NCI-H446 treated with DMSO at 0.1 percent for 48 hours (cell line): ENCODE results near the gene APP.
"Not testable (repeated sequence)": the region's sequence is repeated elsewhere in the genome, so short reads cannot be mapped to it uniquely, and the experiment has no call there.

Experiments used
- DNase-seq: peaks from one replicate; lab custom pipeline; 2025; lab: John Stamatoyannopoulos, UW

Gene APP

DNA sequence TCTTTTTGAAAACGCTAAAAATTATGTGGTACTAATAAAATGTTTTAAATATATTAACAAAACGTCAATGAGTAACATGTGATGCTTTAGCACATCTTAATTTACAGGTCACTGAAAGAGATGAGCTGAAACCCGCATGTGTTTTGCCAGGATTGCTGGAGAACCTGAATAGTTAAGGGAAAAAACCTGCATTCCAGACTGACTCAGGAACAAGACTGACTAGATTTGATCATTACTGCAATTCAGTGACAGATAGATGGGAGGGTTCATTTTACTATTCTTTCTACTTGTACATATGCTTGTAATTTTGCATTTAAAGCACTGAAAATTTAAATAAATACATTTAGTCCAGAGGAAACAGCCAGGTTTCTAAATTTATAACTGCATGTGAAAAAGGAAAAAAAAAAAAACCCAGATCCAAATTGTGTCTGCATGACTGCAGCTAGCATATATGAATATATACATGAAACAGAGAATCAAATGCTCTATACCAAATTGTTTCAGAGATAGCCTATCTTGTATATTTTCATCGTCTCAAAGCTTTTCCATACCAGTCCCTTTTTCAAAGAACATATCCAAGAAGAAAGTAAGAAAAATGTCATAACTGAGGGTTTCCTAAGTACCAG, 71.7 kb downstream of the APP start:
- DNase-seq, result no peak

DNA sequence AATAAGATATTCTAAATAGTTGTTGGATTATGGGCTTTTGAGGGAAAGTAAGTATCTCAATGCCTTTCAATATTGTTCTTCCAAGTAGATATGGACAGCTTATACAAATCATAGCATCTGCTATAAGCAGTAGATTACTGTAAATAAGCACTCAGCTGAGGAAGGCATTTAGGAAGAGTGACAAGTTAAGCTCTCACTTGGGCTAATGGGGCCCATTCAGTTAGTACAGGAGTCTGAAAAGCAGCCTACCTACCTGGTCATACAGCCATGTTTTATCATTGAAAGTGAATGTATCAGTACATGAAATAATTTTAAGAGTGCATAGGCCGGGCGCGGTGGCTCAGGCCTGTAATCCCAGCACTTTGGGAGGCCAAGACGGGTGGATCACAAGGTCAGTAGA, 73.1 kb downstream of the APP start:
- no peak for DNase-seq

DNA sequence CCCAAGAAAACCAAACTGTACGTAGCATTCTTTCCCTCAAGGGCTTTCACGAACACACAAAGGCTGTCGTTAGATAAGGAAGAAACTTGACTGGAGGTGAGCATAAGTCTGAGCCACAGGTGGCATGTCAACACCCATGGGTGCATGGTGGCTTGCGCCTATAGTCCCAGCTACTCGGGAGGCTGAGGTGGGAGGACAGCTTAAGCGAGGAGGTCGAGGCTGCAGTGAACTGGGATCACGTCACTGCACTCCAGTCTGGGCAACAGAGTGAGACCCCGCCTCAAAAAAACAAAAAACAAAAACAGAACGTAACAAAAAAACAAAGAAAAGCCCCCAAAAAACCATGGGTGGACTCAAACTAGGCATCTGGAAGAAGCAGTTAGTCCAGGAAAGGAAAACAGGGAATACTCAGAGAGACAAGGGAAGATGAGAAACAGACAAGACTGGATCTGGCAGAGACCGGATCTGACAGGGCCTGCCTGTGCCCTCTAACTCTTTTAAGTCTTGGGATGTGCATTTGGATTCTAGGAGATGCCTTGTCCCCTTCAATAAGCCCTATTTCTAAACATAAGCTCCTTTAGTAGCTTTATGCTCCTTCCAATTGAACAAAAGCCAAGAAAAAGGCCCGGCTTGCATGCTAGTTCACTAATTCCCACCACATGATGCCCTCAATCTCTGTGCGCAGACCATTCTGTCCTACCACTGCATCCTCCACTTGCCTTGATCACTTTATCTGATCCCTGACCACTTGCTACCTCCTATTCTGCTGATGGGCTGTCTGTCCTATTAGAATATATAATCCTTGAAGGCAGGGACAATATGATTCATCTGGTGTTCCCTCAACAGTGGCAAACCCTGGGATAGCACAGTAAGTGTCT, 73.8 kb downstream of the APP start:
- no peak for DNase-seq

DNA sequence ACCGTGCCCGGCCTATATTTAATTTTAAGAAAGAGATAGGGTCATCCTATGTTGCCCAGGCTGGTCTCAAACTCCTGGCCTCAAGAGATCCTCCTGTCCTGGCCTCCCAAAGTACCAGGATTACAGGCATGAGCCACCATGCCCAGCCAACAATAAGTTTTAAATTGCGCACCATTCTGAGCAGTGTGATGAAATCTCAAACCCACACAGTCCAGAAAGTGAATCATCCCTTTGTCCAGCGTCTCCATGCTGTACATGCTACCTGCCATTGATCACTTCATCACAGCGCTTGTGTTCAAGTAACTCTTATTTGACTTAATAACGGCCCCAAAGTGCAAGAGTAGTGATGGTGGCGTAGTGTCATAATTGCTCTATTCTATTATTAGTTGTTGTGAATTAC, 75.4 kb downstream of the APP start:
- no peak for DNase-seq

DNA sequence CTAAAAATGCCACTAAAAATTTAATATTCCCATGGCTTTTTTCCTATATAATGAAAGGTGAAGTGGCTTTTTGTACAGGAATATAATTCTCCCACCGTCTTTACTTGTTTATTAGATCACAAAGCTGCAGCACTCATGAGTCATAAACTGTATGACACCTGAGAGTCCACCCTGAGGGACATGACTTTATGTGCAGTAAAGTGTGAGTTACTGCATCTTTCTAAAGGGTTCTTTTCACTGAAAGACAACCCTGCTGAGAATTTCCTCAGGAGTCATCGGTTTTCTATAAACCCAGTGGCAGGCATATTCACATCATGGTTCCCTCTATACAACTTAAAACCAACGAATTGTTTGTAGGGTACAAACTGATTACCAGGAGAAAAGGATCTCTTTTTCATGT, 77.4 kb downstream of the APP start:
- no peak for DNase-seq

DNA sequence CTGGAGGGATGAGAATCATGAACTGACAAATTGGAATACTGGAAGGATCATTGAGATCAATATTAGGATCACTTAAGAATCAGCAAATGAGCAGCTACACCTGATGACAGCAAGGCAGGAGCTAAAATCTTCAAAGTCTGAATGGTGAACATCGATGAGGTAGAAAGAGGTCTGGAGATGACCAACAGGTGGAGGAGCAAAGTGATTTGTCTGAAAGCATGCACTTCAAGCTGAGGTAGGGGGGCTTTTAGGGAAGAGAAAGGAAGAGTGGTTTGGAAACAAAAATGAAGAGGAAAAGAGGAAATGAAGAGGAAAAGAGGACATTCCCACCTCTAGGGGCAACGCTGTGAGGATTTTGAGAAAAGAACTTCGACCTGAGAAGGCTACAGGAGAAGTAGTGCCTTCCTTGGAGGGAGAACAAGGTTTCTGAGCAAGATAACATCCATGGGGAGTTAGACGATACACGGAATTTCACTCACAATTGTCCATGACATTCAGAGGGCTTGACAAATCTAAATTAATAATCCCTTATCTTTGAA, 79.0 kb downstream of the APP start:
- DNase-seq, result no peak

DNA sequence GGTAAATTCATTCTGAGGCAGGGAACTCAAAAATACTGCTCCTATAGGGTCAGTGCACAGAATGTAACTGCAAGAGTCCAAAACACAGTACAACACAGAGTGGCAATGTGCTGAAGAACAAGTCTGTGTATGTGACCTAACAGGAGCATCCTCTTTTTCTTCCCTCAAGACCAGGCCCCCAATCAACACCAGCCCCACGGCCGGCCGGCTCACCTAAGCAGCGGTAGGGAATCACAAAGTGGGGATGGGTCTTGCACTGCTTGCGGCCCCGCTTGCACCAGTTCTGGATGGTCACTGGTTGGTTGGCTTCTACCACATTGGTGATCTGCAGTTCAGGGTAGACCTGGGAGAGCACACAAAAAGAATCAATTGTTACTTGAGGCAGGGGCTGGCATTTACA, 80.8 kb downstream of the APP start:
- DNase-seq, result no peak

DNA sequence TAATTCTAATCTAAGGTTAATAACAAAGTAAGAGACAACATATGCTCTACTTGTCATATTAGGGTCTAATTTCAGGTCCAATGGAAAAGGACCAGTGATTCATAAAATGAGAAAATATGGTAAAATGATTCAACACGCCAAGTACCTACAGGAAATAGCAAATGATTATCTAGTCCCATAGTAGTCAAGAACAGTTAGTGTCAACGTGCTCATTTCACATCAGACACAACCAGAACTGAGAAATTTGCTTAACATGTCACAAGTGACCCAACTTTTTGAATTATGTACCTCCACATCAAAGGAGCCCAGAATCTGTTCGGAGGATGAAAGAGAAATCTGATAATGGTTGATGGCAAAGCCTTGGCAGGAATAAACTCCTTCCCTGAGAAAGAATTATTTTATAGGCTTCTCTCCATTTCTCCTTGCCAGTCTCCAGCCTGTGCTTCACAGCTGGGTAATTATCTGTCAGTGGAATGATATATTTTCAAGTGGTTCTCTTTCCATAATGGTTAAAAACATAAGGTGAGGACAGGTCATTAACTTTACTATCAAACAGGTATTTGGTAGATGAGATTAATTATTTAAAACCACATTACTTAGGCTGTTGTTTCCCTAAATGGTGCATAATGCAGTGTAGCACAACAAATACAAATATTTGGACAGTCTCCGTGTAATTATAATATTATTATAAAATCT, 83.2 kb downstream of the APP start:
- DNase-seq, result no peak

DNA sequence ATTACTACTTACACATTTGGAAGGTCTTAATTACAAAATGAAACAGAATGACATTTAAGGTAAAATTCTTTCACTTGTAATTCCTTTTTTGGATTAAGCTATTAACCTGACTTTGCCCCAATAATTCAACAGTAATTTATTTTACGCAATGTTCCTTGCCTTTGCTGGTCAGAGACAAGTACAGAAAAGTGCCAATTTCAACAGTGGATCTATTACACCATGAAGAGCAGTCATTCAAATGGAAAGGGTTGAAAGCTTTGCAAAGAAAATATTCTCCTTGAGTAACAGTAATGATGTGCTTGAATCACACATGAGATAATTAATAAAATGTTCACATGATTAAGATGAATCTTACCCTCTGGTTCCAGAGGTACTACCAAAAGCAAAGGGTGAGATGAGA, 84.7 kb downstream of the APP start:
- DNase-seq, result no peak

DNA sequence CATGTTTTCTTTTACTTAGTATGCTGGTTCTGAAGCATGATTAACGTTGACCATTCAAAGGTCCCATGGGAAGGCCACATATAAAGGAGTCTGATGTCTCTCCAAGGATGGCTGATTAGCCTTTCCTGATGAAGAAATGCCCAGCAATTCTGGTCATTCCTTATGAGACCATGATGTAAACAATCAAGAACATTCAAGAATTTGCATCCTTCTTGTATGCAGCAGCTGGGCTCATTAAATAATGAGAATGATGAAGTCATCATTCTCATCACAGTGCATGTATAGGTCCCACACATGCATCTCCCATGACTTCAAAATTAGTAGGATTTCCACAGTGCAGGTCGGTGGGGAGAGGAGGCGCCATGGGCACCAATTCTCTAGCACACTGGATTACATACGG, 85.4 kb downstream of the APP start:
- no peak for DNase-seq

DNA sequence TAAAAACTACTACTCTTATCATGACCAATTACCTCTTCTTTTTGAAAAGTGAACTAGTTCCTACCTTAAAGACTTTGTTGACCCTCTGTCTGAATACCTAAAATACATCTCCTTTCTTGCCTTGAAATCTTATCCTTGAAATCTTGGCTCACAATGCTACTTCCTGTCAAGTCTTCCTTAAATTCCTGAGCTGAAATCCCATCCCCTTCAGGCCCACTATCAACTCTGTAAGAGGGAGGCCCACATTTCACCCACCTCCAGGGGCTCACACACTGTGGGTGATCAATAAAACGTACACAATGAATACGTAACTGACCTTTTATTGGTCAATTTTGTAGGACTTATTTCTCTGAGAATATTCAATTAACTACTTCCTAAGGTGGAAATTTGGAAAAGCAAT, 88.0 kb downstream of the APP start:
- DNase-seq, result no peak

DNA sequence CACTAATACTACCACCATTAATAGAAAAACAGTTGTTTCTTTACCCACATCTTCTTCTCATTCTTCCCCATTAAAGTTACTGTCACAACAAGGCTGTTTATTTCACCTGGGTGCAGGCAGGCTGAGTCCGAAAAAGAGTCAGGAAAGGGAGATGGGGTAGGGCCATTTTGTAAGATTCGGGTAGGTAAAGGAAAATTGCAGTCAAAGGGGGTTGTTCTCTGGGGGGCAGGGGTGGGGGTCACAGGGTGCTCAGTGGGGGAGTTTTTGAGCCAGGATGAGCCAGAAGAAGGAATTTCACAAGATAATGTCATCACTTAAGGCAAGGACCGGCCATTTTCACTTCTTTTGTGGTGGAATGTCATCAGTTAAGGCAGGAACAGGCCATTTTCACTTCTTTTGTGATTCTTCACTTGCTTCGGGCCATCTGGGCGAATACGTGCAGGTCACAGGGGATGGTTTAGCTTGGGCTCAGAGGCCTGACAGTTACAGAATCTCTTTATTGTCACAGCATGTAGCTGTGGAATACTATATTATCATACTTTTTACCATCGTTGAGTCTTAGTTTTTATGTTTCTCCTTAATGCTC, 89.3 kb downstream of the APP start:
- not testable (repeated sequence) for DNase-seq

DNA sequence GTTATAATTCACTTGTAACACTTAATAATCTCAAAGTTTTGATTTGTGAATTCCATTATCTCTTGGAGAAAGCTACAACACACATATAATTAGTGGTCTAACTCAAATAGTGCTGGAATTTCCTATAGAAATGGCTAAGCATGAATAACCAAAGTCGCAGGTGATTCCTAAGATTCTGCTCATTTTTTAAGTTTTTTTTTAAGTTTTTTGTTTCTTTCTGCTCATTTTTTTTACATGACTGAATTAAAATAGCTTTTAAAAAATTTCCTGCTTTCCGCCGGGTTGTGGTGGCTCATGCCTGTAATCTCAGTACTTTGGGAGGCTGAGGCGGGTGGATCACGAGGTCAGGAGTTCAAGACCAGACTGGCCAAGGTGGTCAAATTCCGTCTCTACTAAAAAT, 90.4 kb downstream of the APP start:
- DNase-seq, result no peak

DNA sequence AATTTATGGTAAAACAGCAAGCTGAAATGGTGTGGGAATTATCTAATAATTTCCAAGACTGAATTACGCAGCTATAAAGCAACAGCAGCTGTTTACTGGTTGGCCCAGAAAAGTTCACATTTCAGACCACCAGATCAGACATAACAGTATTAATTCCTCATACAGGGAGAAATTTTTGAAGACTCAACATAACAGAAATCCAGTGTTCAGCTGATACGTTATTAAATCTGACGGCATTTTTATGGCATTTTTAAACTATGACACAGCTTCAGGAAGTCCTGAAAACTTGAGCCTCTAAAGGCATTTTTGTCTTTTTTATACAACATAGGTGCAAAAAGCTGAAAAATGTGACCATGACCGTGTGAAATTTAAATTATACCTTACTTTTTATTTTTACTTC, 91.2 kb downstream of the APP start:
- no peak for DNase-seq

DNA sequence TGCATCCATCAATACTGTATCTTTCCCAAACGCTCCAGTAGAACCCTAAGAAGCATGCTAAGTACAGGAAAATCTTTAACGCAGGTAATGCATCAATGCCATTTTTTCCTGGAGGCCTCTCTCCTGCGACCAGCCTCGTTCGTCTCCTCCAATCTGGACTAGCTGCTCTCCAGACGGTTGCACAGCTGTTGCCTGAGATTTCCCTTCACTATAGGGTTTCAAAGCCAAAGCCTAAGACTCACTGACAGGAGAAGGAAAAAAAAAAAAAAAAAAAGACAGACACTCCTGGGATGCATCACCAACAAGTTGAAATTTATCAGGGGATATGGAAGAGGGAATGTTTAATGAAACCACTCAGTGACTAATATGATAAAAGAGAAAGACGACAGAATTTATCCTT, 93.0 kb downstream of the APP start:
- peak; percentile 81 for DNase-seq

DNA sequence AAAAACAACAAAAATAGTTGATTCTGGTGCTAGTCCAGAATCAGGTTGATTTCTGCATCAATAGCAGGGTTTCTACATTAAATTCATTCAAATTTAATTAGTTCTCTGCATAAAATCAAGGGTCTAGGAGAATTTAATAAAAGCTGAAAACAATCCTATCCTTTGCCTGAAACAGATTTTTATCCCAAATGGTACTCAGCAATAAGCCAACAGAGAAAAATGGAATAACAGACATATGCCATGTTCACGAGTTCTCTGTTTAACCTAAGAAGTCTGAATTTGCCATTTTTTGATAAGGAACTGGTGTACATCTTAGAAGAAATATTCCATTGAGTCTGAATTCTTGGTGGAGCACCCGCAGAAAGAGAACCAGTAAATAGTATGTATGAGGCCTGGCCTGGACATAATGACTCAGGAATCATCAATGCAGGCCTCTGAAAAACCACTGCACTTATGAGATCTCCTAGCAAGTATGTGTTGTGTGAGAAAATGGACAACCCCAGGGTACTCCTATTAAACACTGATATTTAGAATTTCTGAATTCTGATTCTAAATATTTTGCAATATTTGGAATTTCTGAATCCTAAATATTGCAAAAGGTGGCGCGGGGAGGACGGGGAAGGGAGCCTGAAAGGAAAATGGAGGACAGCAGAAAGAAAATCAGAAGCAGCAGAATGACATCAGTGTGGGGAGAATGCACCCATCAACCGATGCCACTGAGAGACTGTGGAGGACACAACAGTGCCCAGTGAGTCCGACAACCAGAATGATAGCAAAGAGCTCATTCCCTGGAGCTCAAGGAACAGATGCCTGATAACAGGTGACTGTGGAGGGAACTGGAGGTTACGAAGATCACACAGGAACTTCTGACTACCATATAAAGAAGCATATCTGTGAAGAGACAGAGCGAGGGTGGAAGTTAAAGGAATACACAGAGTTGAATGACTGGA, 97.6 kb downstream of the APP start:
- DNase-seq, result no peak

DNA sequence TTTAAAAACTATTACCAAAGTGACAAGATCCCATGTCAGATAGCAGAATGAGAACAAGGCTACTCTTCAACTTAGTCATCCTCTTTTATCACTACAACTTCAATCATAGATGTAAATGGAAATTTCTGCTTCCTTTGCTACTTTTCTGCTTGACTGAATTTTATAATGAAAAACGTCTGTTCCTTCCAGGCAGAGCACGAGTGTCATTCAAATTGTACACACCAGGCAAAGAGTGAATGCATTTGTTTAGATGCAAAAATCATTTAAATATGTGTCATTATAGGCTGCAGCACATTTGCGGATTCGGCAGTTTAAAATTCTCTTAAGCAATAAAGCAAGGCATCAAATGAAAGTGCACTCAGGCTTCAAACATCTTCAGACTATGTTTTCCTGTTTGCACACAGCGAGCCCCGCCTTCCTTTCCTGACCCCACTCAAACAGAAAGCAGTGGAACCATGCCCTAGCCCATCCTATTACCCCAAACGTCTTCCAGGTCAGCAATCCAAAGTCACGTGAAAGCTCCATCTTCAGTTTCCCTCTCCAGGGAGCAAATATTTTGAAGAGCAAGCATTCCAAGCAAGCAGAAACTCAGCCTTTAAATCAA, 99.6 kb downstream of the APP start:
- peak; percentile 60 for DNase-seq

DNA sequence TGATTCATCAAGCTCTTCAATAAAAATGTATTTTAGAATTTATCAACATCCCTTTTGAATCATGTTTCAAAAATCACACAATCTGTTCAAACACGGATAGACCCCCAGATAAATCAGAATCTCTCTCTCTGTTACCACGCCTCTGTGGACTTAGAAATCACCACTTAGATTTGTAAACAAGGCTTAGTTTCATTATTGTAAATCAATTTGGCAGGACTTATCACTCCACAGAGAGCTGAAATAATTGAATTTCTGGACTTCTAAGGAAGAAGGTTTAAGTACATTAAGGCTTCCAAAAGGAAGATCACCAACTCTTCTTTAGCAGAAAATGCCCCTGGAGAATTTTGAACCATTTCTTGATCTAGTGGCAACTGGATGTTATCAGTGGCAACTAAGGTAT, 100.4 kb downstream of the APP start:
- DNase-seq, result no peak

DNA sequence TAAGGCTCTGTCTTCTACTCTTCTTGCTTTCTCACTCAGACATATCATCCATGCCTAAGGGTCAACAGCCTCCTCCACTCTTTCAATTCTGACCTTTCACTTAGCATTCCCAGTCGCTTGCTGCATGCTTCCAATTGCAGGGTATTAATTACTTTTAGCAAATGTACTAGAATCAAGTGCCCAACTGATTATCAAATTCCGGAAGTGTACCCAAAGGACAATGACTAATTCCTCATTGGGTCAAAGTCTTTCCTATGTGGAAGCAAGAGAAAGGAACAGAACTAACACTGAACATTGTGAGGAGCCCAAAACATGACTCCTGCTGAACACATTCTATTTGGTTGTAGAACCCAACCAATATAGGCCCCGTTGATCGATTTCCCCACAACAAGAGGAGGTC, 101.8 kb downstream of the APP start:
- no peak for DNase-seq

DNA sequence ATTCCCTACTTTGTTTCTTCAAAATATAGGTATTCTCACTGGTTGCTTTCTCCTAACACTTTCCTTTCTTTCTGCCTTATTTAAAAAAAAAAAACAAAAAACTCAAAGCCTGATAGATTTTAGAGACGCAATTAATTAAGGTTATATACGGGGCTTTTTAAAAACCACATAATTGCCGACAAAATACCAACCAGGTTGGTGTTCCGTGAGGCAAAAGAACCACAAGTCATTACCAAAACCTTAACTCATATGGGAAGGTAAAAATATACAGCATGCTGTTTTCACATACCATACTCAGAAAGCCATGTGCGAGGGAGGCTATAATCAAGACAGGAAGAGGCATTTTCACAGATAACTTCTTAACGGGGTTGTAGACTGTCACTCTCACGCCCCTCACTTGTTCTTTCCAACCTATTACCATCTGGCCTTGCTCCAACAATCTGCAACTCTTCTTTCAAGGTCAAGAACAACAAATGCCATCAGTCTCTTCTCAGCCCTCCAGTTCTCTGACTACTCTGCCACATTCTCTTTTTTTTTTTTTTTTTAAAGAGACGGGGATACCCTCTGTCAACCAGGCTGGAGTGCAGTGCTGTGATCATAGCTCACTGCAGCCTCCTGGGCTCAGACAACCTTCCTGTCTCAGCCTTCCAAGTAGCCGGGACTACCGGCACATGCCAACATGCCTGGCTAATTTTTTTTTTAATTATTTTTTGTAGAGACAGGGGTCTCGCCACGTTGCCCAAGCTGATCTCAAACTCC, 102.6 kb downstream of the APP start:
- DNase-seq, result peak; percentile 25
